Measurements from ENCODE around the gene MTO1. TPM values are rescaled to one million over a fixed set of nuclear protein-coding genes. Genes with fewer than 3 reads are reported as not detected.
"Not testable (repeated sequence)": the region's sequence is repeated elsewhere in the genome, so short reads cannot be mapped to it uniquely, and the experiment has no call there.

MTO1 gene
- total RNA-seq, 2 donors from 2014 or later, result 42.9 to 76.0 TPM

DNA sequence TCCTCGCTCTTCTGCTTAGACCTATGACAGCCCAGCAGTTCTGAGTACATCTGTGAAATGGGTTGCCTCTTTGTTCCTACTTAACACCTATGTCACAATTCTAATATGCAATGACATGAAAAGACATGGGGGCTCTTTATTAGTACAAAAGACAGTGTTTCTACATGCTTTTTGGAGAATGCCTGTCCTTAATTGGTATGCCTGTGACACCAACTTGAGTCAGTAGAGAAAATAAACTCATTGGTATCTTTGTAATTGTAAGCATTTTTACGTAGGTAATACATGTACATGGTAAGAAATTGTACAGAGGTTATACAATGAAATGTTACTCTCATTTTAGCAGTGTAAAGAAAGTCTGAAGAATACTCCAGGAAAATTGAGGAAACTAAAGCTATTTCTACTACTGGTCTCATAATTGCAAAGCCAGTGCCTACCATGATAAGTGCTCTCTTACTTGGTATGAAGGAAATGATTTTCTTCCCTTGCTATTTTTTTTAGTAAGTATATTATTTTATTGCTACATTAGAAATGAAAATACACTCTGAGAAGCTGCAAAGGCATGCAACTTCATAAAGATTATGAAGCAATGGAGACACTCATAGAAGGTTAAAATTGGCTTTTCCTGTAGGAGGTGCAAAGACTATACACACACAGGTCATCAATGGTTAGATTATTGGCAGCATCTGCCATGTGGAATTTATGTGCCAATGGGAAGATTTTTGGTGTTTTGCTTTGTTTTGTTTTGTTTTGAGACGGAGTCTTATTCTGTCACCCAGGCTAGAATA is 64.2 kb downstream of the MTO1 start:
- H3K4me3 Mint-ChIP-seq, result no peak overlapping the region
- DNase-seq (ENCODE audit: low spot score), result no peak
- H3K36me3 Mint-ChIP-seq, result peaks cover 2% of the 10 kb centered on the region
- ATAC-seq, result no peak
- H3K27me3 Mint-ChIP-seq, result no peaks in the 10 kb centered on the region
- H3K9me3 Mint-ChIP-seq, result no peaks in the 10 kb centered on the region
- H3K27ac Mint-ChIP-seq, result no peak overlapping the region
- H3K4me1 Mint-ChIP-seq (ENCODE audit: low read depth in 2 of 2), result peaks cover 15 to 17% of the 10 kb centered on the region in 2 donors

DNA sequence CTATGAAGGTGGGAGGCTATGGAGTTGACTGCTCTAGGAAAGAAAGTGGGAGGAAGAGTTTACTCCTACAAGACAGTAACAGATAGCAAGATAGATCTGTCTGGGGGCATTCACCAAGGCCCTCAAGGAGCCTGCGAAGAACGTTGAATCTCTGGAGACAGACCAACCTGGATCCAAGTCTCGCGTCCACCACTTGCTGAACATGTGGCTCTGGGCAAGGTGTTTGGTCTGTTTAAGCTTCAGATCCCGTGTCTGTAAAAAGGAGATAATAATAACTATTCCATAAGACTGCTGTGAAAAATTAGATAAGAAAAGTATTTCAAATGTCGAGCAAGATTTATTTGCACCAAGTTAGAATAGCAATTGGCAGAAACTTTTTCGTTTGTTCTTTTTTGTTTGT is 67.4 kb downstream of the MTO1 start:
- H3K9me3 Mint-ChIP-seq, result no peaks in the 10 kb centered on the region
- ATAC-seq (no peak), DNase-seq (ENCODE audit: low spot score) (no peak)
- no peaks in the 10 kb centered on the region for H3K27me3 Mint-ChIP-seq
- no peak overlapping the region for H3K4me3 Mint-ChIP-seq
- peaks cover 4% of the 10 kb centered on the region in 2 donors for H3K4me1 Mint-ChIP-seq (ENCODE audit: low read depth in 2 of 2)
- H3K36me3 Mint-ChIP-seq, result no peaks in the 10 kb centered on the region
- no peak overlapping the region for H3K27ac Mint-ChIP-seq

DNA sequence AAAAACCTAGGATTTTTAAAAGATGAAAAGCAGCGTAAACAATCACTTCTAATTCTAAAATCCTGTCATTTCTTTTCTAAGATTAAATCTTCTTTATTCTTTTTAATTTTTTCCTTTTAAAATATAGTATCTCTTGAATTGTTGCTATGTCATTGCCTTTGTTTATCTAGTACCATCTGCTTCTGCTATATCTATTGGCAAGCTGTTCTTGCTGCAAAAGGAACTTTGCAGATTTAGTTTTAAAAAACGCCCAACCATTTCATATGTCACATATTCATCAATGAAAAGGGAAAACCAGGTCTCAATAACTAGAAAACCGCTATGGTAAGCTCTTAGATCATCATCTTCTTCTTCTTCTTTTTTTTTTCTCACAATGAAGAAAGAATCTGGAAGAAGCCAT is 70.8 kb downstream of the MTO1 start:
- no peaks in the 10 kb centered on the region for H3K36me3 Mint-ChIP-seq
- H3K4me1 Mint-ChIP-seq (ENCODE audit: low read depth in 2 of 2), result no peaks in the 10 kb centered on the region
- H3K9me3 Mint-ChIP-seq, result no peaks in the 10 kb centered on the region
- DNase-seq (ENCODE audit: low spot score) (no peak), ATAC-seq (no peak)
- H3K27ac Mint-ChIP-seq, result no peak overlapping the region
- peaks cover 0 to 2% of the 10 kb centered on the region in 2 donors for H3K27me3 Mint-ChIP-seq
- no peak overlapping the region for H3K4me3 Mint-ChIP-seq

DNA sequence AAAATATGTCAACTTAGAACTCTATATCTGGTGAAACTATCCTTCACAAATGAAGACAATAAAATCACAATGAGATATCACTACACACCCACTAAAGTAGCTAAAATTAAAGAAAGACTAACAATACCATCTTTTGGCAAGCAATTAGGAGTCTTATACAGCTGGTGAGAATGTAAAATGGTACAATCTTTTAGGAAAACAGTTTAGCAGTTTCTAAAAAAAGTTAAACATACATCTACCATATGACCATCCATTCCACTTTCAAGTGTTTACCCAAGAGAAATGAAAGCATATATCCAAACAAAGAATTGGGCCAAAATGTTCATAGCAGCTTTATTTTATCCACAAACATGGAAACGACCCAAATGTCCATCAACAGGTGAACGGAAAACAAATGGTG is 73.1 kb downstream of the MTO1 start:
- no peaks in the 10 kb centered on the region for H3K4me1 Mint-ChIP-seq (ENCODE audit: low read depth in 2 of 2)
- H3K4me3 Mint-ChIP-seq, result no peak overlapping the region
- H3K36me3 Mint-ChIP-seq, result no peaks in the 10 kb centered on the region
- H3K27ac Mint-ChIP-seq, result no peak overlapping the region
- no peak for ATAC-seq
- H3K9me3 Mint-ChIP-seq, result no peaks in the 10 kb centered on the region
- DNase-seq (ENCODE audit: low spot score), result no peak
- H3K27me3 Mint-ChIP-seq, result peaks cover 0 to 2% of the 10 kb centered on the region in 2 donors

DNA sequence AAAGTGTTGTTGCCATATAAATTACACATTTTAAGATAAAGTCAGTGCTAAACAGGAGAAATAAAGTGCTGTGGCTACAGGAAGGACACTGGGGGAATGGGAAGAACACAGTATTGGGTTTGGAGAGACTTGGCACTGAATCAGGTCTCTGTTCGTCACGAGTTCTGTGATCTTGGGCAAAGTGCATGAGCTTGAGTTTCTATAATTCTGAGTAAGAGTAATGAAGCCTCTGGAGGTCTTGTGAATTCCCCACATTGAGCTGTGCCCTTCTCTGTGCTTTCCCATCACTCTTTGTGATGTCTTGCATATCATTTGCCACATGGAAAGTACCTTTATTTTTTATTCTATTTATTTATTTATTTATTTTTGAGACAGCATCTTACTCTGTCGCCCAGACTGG is 76.1 kb downstream of the MTO1 start:
- no peak for ATAC-seq
- Mint-ChIP-seq H3K4me3 (no peak overlapping the region), H3K4me1 (ENCODE audit: low read depth in 2 of 2) (no peaks in the 10 kb centered on the region), H3K36me3 (no peaks in the 10 kb centered on the region), H3K27ac (no peak overlapping the region), H3K9me3 (no peaks in the 10 kb centered on the region), H3K27me3 (peaks cover 0 to 2% of the 10 kb centered on the region in 2 donors)
- DNase-seq (ENCODE audit: low spot score), result no peak

DNA sequence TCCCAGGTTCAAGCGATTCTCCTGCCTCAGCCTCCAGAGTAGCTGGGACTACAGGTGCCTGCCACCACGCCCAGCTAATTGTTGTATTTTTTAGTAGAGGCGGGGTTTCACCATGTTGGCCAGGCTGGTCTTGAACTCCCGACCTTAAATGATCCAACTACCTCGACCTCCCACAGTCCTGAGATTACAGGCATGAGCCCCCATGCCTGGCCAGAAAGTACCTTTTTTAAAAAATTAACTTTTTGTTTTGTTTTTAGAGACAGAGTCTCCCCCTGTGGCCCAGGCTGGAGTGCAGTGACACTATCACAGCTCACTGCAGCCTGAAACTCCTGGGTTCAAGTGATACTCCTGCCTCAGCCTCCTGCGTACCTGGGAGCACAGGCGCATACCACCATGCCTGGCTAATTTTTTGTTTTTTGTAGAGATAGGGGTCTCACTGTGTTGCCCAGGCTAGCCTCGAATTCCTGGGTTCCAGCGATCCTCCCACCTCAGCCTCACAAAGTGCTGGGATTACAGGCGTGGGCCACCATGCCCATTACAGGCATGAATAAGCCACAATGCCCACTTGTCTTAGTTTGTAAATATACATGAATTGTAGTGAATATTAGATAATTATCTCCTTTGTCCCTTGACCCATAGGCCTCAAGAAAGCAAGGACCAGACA is 76.7 kb downstream of the MTO1 start:
- Mint-ChIP-seq H3K4me1 (ENCODE audit: low read depth in 2 of 2) (no peaks in the 10 kb centered on the region), H3K9me3 (no peaks in the 10 kb centered on the region), H3K4me3 (no peak overlapping the region), H3K27me3 (peaks cover 0 to 2% of the 10 kb centered on the region in 2 donors), H3K27ac (no peak overlapping the region), H3K36me3 (no peaks in the 10 kb centered on the region)
- ATAC-seq (no peak), DNase-seq (ENCODE audit: low spot score) (no peak)

DNA sequence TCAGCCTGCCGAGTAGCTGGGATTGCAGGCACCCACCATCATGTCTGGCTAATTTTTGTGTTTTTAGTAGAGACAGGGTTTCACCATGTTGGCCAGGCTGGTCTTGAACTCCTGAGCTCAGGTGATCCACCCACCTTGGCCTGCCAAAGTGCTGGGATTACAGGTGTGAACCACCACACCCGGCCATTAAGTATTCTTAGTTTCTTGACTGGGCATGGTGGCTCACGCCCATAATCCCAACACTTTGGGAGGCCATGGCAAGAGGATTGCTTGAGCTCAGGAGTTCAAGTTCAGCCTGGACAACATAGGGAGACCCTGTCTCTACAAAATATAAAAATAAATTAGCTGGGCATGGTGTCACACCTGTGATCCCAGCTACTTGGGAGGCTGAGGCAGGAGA is 80.9 kb downstream of the MTO1 start:
- not testable (repeated sequence) for ATAC-seq

DNA sequence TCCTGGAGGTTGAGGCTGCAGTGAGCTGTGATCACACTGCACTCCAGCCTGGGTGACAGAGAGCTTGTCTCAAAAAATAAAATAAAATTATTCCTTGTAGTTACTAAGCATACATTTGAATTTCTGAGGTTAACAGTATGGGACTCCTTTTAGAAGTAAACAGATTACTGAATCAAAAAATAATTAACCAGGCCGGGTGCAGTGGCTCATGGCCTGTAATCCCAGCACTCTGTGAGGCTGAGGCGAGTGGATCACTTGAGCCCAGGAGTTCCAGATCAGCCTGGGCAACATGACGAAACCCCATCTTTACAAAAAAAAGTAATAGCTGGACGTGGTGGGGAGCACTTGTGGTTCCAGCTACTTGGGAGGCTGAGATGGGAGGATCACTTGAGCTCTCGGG is 81.4 kb downstream of the MTO1 start:
- no peaks in the 10 kb centered on the region for H3K9me3 Mint-ChIP-seq
- H3K27ac Mint-ChIP-seq, result no peak overlapping the region
- no peaks in the 10 kb centered on the region for H3K36me3 Mint-ChIP-seq
- no peaks in the 10 kb centered on the region for H3K27me3 Mint-ChIP-seq
- no peaks in the 10 kb centered on the region for H3K4me1 Mint-ChIP-seq (ENCODE audit: low read depth in 2 of 2)
- H3K4me3 Mint-ChIP-seq, result no peak overlapping the region
- DNase-seq (ENCODE audit: low spot score), result no peak
- ATAC-seq, result no peak

More for the DNA sequence above, 80.9 kb downstream of the MTO1 start:
- DNase-seq (ENCODE audit: low spot score); H3K4me3 Mint-ChIP-seq; H3K9me3 Mint-ChIP-seq; H3K27me3 Mint-ChIP-seq; H3K4me1 Mint-ChIP-seq (ENCODE audit: low read depth in 2 of 2); H3K36me3 Mint-ChIP-seq; H3K27ac Mint-ChIP-seq: not testable (repeated sequence)

DNA sequence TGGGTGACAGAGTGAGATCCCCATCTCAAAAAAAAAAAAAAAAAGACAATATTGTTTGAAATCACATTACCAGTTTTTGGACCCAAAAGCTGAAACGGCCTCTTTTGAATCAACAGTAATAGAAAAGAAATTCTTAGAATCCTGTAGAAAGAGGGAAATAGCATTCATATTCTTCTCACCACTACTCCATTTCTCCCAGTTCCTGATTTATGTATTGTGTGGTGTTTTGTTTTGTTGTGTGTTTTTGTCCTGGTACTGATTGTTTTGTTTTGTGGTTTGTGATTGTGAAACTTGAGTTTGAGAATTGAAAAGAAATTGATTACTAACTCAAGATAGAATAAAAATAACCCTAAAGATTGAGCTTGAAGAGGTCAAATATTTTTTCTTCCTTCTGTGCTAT is 85.5 kb downstream of the MTO1 start:
- Mint-ChIP-seq H3K27ac (no peak overlapping the region), H3K4me1 (ENCODE audit: low read depth in 2 of 2) (no peaks in the 10 kb centered on the region), H3K4me3 (no peak overlapping the region), H3K27me3 (no peaks in the 10 kb centered on the region), H3K9me3 (no peaks in the 10 kb centered on the region), H3K36me3 (no peaks in the 10 kb centered on the region)
- ATAC-seq (no peak), DNase-seq (ENCODE audit: low spot score) (no peak)

DNA sequence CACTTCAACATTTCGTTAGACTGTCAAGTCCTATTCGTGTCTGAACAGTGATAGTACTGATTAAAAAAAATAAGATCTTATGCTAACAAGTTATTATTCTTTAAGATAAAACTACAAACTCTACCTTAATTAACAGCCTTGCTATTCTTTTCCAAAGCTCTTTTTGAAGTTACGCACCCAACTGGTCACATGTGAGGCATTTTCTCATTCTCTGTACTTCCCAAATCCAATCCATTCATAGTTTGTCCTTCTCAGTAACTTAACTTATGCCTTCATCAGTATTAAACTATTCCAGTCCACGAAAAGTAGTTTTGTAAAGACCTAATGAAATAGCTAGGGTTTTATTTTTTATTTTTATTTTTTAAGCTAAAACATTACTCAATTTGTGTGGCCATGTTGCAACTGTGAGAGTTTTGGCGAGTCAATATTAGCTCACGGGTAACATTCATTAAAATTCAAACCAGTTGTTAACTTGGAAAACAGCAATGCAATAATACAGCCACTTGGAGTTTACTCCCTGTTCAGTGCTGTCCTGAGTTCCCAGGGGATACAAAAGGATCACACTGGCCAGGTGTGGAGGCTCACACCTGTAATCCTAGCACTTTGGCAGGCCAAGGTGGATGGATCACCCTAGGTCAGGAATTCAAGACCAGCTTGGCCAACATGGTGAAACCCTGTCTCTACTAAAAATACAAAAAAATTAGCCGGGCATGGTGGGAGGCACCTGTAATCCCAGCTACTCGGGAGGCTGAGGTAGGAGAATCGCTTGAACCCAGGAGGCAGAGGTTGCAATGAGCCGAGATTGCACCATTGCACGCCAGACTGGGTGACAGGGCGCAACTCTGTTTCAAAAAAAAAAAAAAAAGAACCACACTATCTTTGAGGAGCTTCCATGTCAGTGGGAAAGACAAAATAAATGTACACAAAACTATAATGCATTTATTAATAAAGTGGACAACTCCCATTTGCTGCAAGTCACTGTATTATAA is 87.2 kb downstream of the MTO1 start:
- no peaks in the 10 kb centered on the region for H3K36me3 Mint-ChIP-seq
- no peak for DNase-seq (ENCODE audit: low spot score)
- no peak for ATAC-seq
- no peaks in the 10 kb centered on the region for H3K4me1 Mint-ChIP-seq (ENCODE audit: low read depth in 2 of 2)
- H3K9me3 Mint-ChIP-seq, result no peaks in the 10 kb centered on the region
- H3K27ac Mint-ChIP-seq, result no peak overlapping the region
- H3K27me3 Mint-ChIP-seq, result no peaks in the 10 kb centered on the region
- H3K4me3 Mint-ChIP-seq, result no peak overlapping the region

DNA sequence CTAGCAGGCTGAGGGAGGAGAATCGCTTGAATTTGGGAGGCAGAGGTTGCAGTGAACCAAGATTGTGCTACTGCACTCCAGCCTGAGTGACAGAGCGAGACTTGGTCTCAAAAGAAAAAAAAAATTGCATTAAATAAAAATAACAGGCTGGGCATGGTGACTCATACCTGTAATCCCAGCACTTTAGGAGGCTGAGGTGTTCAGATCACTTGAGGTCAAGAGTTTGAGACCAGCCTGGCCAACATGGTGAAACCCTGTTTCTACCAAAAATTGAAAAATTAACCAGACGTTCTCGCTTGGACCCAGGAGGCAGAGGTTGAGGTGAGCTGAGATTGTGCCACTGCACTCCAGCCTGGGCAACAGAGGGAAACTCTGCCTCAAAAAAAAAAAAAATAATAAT is 89.6 kb downstream of the MTO1 start:
- ATAC-seq, result not testable (repeated sequence)

DNA sequence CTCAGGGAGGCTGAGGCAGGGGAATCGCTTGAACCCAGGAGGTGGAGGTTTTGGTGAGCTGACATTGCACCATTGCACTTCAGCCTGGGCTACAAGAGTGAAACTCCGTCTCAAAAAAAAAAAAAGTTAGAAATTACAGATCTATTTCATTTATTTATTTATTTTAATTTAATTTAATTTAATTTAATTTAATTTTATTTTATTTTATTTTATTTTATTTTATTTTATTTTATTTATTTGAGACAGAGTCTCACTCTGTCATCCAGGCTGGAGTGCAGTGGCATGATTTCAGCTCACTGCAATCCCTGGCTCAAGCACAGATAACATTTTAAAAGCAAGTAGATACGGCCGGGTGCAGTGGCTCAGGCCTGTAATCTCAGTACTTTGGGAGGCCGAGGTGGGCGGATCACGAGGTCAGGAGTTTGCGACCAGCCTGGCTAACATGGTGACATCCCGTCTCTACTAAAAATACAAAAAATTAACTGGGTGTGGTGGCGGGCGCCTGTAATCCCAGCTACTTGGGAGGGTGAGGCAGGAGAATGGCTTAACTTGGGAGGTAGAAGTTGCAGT is 93.9 kb downstream of the MTO1 start:
- not testable (repeated sequence) for H3K27me3 Mint-ChIP-seq; H3K27ac Mint-ChIP-seq; H3K4me1 Mint-ChIP-seq (ENCODE audit: low read depth in 2 of 2); ATAC-seq; H3K36me3 Mint-ChIP-seq; DNase-seq (ENCODE audit: low spot score); H3K4me3 Mint-ChIP-seq; H3K9me3 Mint-ChIP-seq

More for the DNA sequence above, 89.6 kb downstream of the MTO1 start:
- not testable (repeated sequence) for H3K36me3 Mint-ChIP-seq; DNase-seq (ENCODE audit: low spot score); H3K27ac Mint-ChIP-seq; H3K4me3 Mint-ChIP-seq; H3K9me3 Mint-ChIP-seq; H3K4me1 Mint-ChIP-seq (ENCODE audit: low read depth in 2 of 2); H3K27me3 Mint-ChIP-seq

DNA sequence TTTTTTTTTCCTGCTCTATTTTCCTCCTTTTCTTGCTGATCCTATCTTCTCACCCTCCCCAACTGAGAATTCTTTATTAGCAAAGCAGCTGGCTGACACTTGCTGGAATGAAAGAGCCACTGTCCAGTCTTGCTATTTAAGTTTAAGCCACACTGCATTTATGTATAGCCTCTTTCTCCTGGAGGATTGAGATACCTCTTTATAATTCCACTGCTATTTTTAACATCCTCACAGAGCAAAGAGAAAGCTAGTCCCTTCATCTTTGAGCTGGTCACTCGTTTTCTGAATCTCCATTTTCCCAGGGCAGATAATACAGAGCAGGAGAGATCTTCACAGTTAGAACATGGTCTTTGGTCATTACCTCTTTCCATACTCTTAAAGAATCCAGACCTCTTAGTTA is 95.3 kb downstream of the MTO1 start:
- Mint-ChIP-seq H3K9me3 (no peaks in the 10 kb centered on the region), H3K4me3 (no peak overlapping the region), H3K27ac (no peak overlapping the region), H3K27me3 (no peaks in the 10 kb centered on the region), H3K4me1 (ENCODE audit: low read depth in 2 of 2) (no peaks in the 10 kb centered on the region), H3K36me3 (no peaks in the 10 kb centered on the region)
- no peak for DNase-seq (ENCODE audit: low spot score)
- no peak for ATAC-seq
